Ovary (tissue), 3 donors: ENCODE results near the gene WDR86.

Experiments
- CTCF ChIP-seq, 3 donors: fragments of 450-650 bp in 2 of 3; fragments of 200-600 bp in 1 of 3; IDR thresholded peaks; one replicate each; pipeline versions ENCODE4 v1.5.1 to v1.8.0; 2016 to 2022; ENCODE audit warnings: antibody characterized with exemption in 3 of 3, mild to moderate bottlenecking in 1 of 3
- EP300 ChIP-seq: sonication (generic); formaldehyde crosslinking; IDR thresholded peaks from one replicate; pipeline ENCODE4 v1.6.1; 2017; ENCODE audit warnings: antibody characterized with exemption
- POLR2A ChIP-seq: fragments of 450-650 bp; IDR thresholded peaks from one replicate; pipeline ENCODE4 v1.6.1; 2017; ENCODE audit warnings: antibody characterized with exemption, mild to moderate bottlenecking, moderate library complexity
- donor health status: DM: no; HTN: no; CAD: no.

GRCh38 chr7:151394076-151395035 lies 15.5 kb downstream of the WDR86 start:
- TF ChIP-seq POLR2A (no peak), CTCF (IDR thresholded peaks at IDR 0.05) (no peak), EP300 (no peak)
